RKO (cell line): ENCODE results near the gene GRIP2.

Experiments used
- DNase-seq: peaks from one replicate; pipeline ENCODE4 v3.0.0-alpha.2; 2016; ENCODE audit warnings: low spot score

GRIP2 gene

DNA sequence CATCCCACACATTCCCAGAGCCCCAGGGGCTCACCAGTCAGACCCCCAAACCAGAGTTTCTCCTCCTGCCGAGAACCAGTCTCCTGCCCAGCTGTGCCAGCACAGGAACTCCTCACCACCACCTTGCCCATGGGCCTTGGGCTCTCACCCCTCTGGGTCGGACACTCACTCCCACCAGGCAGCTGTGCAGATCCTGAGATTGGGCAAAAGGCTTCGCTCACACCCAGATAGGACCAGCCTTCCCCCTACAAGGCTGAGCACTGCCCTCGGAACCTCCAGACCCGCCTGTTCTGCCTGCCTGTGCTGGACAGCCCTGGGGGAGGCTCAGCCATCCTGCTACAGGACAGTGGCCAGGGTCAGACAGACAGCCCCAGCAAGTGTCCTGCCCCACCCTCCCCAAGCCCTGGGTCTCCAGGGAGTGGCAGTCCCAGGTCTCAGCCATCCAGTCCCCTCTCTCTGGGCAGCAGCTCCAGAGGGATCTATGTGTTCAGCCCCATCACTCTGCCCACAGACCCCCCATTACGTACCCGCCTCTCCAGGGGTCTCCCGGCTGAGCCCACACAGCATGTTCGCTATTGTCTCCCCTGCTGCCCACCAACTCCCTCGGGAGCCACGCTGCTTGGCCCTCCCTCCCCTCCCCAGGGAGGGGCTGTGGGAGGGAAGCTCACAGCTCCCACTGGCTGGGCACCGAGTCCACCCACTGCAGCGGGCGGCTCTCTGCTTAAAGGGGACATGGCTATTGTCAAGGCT is at the start of gene GRIP2:
GRIP2 (minus strand) TSS at position 601 of the 750 bp plus-strand sequence; CDS start at position 567, 34 bp downstream.
- DNase-seq: no peak

DNA sequence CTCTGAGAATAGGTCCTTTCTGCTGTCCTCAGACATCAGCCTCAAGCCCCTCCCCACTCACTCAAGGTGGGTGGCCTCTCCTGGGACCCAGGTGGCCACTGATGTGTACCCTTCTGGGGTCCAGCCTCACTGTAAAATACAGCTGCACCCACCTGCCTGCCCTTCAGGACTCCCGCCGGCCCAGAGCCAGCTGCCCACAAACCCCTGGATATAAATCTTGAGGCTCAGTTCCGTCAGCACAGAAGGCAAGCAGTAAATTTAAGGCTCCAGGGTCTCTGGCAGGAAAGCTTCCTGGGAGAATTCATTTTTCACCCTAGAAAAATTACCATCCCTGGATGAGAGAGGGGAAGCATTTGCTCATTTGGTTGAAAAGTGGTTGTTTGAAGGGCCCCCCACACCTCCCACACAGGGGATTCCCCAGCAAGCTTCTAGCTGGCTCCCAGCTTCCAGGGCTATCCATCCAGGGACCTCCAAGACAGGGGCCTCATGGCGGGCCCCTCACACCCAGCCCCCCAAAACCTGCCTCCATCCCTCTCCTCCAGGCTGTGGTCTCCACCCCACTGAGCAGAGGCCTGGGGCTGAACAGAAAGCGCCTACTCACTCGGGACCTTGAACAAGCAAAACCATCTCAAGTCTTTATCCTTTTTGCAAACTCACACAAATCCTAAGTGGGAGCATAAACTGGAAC is 48.4 kb upstream of the GRIP2 start:
- no peak for DNase-seq

DNA sequence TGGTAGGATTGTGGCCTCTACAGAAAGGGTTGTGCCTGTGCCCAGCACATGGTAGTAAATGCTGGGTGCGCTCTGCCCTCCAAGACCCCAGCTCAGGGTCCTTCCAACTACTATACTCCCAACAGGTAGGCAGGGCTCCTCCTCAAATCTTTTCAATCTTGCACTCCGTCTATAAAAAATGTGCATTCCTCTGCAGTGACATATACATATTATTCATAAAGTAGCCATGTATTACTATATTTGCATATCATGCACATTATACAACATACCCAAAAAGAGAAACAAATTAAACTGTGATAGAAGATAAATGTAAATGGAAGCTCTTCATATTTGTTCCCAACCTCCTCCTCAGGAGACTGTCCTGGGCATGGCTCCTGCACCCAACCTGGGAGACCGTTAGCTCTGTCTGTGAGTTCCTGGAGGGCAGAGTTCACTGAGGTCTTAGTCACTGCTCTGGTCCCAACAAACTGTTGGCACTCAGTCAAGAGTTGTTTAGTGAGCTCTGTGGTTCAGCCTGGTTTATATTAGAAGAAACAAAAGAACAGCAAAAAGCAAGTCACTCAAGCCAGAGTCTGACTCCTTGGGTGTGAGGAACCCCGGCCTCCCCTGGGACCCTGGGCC is 47.7 kb upstream of the GRIP2 start:
- peak; percentile 50 for DNase-seq

DNA sequence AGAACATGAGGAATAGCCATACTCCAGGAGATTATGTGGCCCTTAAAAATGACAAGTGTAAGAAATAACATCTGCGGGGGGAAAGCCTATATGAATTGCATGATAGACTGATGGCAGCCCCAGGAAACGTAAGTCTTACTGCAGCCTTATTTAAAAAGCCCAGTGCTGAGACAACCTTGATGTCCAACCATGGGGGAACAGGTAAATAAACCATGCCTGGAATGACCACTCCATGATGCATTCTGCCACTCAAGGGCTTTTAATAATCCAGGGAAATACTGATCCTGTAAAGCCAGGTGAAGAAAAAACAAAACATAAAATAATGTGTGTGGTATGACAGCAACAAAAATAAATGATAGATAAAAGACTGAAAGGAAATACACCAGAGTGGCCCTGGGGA is 46.5 kb upstream of the GRIP2 start:
- DNase-seq: no peak

DNA sequence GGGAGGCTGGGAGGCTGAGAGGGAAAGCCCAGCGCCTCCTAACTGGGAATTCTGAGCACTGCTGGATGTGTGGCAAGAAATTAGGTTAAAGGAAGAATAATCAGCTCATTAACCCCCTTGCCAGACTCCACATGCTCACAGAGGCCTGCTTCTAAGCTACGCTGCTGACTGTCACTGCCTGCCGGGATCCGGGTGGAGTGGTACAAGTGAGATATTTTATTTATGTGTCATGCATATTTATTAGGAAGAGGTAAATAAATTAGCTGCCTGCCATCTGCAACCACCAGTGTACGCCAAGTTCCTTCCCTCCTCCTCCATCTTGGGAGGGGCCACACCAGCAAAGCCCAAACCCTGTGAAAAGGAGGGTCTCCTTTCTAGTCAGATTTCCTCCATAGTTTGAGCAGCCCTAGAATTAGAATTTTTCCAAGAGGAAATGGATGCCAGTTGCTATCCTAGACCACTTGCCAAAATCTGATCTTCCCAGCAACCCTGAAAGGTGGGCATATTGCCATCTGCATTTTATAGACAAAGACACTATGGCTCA is 43.5 kb upstream of the GRIP2 start:
- no peak for DNase-seq

DNA sequence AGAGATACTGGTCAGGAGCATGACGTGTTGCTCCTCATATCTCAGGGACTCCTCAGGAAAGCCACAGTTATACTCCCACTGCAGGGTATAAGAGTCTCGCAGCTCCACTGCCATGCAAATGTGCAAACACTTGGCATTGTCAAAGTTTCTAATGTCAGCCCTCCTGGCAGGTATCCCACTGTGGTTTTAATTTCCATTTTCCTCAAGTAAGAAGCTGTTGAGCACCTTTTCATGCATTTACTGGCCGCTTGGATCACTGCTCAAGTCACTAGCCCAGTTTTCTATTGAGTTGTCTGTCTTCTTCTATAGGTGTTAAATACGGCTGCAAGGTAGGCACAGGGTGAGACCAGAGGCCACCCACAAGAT is 41.9 kb upstream of the GRIP2 start:
- DNase-seq: no peak

DNA sequence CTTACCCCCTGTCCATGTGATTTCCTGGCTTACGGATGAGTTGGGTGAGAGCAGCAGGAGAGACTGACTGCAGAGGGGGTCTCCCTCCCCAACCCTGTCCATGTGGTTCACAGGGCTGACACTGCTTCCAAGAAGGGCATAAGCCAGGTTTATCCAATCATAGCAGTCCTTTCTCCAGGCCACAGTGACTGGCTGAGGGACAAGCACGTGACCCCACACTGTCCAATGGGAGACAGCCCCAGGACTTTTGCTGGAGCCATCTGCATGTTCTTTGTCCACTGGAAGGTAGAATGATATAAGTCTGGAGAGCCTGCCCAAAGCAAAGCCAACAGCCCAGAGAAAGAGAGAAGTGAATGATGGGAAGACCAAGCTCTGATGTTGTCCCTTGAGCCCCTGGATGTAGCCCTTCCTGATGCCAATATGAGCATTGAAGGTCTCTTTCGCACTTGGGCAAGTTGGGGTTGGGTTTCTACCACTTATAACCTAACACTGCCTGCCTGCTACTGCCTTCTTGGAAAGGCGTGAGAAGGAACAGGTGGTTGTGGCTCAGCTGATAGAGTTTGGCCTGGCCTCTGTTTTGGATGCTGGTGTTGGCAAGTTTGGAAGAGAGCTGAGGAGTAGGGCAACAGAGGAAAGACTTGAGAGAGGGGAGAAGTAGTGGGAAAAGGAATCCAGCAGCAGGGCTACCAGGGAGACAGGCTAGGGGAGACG is 41.3 kb upstream of the GRIP2 start:
- no peak for DNase-seq

DNA sequence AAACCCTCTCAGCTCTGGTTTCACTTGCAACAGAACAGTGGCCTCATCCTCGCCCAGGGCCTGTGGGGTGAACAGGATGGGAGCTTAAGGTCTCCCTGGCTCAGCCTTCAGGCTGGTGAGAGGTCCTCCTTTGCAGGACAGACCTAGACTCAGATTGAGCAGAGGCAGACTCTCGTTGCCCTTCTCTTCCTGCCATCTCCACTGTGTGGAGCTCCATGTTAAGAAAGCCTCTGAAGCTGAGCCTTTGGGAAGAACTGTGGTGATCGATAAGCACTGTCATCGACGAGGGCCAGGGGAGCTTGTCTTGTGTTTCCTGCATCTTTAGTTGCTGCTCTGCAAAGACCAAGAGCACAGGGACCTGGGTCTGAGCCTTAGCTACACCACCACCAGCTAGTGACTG is 37.8 kb upstream of the GRIP2 start:
- no peak for DNase-seq

DNA sequence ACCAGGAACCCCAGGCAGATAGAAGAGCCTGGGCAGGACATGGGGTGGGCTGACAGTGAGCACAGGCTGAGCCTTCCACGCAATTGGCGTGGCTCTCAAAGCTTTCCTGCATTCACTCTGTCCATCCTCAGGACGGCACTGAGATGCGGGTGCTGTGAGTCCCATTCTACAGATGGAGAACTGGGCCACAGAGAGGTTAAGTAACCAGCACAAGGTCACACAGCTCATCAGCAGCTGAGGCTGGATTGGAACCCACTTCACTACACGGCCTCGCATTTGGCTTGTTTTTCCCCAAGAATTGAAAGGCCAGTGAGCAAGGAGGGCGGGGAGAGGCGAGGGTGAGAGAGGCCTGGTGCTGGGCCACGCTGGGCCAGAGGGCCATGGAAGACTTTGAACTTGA is 36.0 kb upstream of the GRIP2 start:
- DNase-seq: no peak

DNA sequence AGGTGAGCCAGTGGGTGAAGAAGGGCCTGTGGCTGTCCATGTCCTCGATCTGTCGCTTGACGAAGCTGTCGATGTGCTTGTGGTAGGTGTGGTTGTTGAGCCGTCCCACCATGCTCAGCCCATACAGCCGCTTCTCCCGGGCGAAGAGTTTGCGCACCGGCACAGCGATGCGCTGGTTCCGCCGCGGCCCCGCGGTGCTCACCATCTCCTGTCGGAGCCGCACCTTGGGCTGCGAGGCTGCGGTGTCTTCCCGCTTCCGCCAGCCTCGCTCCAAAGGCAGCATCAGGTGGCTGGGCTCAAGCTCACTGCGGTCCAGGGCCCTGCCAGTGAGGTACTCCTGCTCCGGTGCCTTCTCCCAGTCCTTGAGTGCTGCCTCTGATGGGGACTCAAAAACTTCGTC is 34.0 kb upstream of the GRIP2 start:
- no peak for DNase-seq

DNA sequence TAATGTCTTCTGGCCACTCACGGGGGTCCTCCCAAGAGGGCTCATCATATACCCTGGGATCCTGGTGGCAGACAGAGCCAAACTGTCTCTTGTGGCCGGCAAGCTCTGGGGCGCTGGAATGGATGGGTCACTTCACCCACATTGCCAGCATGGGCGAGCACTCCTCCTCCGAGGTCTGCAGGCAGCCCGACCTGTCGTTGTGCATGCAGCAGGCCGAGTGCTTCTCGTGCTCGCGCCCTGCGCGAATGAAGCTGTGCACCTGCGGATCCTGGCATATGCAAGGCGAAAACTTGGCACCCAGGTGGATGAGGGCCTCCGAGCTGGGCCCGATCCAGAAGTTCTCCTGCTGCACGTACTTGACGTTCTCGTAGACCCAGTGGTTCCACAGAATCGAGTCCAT is 33.6 kb upstream of the GRIP2 start:
- DNase-seq: no peak

DNA sequence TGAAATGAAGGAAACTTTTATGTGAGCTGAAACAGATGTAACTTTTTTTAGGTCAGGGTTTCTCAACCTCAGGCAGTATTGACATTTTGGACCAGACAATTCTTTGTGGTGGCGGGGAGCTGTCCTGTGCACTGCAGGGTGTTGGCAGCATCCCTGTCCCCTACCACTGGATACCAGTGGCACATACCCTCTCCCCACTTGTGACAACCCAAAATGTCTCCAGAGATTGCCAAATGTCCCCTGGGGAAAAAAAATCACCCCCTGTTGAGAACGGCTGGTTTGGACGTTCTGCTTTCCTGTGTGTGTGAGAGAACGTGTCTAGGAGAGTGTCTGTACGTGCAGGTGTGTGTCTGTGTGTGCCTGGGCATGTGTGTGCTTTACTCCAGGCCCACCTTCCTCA is 30.7 kb upstream of the GRIP2 start:
- no peak for DNase-seq

DNA sequence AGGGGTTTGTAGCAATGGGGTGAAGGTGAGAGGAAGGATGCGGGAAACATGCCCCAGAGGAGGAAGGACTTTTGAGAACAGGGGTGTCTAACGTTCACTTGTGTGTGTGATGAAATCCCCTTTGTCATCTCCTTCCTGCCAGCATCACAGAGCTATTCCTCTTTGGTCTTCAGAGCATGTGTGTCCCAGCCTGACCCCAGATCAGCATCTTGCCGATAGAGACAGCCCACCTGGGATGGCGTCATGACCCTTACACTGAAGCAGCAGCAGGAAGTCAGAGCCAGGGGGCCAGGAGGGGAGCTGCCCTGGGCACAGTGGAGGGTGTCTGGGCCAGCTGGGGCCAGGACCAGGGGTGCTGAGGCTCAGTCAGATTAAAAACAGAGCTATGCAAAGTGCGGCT is 29.9 kb upstream of the GRIP2 start:
- DNase-seq: no peak

DNA sequence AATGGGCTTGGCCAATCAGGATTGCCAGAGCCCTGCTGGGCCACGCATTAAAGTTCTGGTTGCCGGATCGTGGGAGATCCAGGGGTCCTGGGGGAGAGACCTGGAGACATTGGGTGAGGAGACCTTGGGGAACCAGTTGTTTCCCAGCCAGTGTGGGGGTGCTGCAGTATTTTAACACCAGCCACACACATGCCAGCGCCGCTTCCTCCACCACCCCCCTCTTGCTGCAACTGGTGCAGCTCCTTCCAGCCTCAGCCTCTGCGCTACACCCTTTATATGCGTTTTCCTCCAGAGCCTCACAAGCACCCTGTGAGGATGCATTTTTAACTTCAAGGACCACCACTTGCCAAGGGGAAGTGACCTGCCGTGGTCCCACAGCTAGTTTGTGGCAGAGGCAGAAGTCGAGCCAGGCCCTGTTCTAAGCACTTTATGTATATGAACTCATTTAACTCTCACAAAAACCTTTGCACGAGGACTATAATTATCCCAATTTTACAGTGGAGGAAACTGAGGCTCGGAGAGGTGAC is 29.4 kb upstream of the GRIP2 start:
- DNase-seq: no peak

DNA sequence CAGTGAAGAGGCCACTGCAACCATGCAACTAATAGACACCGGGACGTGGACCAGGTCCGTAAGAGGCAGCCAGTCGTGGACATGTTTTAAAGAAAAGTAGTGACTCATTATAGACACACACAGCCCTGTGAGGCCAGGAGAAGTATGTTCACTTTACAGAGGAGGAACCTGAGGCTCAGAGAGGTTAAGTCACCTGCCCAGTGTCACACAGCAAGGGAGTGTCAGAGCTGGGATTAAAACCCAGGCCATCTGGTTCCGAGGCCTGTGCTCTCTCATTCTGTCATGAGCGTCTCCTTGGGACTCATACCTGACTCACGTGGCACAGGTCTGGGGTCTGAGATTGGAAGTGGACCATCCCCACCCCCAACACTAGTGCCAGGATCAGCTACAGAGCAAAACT is 28.1 kb upstream of the GRIP2 start:
- no peak for DNase-seq

DNA sequence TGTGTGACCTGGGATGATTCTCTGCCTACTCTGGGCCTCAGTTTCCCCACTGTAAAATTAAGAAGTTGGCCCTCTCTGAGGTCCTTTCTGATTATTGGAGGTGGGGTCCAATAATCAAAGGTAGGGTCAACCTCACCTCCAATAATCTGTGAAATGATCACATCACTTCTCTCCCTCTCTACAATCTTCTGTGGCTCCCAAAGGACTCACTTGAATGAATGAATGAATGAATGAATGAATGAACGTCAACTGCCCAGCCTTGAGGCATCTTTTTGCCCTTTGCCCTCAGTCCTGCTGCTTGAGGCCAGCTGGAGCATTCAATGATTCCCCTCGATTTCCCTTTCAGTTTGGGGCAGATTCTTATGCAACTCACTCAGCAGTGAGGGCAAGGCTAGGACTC is 26.7 kb upstream of the GRIP2 start:
- no peak for DNase-seq

DNA sequence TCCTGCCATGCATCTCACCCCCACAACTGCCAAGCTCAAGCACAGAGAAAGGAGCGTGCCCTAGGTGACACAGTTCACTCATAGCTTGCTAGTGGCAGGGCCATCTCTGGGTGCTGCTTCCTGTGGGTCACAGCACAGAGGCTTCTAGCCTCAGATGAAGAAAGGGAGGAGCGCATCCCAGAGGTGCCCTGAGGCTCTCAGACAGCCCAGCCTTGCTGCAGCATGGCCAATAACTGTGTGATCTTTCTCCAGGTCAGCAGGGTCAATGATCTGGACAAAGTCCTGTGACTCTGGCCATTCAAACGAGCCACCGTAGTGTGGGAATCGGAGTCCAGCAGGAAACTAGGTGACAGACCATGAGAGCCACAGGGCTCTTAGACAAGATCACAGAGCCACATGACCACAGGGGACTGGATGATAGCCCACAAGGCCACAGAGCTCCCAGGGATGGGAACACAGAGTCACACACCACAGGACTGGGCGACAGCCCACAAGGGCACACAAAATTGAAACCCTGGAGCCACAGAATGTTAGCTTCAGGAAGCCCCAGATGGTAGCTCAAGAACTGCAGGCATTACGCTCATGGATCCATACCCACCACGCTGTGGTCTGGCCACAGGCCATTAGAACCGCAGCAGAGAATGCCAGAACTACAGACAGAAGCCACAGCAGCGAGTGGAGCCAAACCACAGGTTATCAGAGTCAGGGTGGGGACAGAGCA is 25.9 kb upstream of the GRIP2 start:
- no peak for DNase-seq

DNA sequence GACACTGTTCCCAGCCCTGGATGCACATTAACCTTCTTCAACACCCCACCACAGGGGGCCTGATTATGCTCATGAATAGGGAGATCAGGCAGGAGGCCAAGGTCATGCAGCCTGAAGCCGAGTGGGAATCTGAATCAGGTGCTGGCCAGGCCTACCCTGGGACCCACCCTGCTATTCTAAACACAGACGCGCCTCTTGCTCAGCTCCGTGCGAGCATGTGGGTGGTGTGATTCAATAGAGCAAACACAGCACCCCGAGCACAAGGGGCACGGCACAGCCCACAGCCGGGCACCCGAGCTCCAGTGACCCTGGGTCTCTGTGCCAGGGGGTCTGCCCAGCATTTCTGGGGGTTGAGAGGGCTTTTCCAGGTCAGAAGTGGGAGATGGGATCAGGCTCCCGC is 24.6 kb upstream of the GRIP2 start:
- no peak for DNase-seq

DNA sequence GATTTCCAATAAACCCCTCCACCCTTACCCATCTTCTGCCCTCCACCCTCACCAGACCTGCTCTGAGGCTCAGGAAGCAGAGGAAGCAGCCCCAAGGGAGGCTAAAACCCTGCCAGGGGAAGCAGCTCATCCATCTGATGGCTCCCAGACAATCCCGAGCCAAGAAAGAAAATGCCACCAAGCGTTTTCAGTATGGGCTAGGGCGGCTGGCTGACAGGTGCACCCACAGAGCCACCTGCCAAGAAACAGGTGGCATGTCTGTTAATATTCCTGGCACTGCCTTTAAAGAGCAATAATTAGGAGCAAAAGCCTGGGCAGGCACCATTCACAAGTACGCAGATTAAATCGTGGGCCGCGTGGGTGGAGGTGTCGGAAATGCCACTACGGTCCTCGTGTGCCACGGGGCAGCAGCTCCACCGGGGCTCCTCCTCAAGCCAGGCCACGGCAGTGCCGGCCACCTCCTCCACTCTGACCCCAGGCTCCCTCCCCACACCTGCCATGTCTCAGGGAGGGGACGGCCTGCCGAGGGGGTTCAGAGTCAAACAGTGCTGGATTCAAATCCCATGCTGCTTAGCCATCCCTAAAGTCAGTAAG is 23.9 kb upstream of the GRIP2 start:
- DNase-seq: no peak

DNA sequence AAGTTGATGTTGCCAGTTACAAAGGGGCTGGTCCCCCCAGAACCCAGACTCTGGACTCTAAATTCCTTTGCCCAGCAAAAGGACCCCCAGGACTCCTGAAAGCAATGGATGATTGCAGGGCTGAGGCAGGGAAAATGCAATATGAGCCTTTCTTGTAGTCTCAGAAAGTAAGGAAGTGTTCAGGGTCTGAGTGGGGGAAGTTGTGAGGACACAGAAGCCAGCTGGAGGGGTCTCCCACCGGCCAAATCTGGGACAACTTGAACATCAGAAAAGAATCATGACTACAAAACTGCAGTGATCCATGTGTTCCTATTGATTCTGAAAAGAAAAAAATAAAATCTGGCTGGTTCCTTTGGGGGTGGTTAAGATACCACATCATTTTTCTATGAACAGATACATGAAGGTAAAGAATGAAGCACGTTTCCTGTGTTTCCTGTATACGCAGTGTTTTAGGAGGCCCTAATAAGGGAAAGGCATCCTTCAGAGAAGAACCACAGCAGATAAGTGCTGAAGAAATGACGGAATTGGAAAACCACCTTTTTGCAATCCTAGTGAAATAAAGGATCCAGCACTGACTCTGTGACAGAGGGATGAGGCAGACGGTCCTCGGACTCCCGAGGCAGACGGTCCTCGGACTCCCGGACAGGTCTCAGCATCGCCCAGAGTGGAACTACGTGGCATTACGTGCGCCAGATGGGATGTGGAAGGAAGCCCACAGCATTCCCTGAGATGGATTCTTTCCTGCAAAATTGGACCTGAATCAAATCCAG is 22.2 kb upstream of the GRIP2 start:
- DNase-seq: no peak
